Karpas-422 (cell line): ENCODE data around the gene DGLUCY. TPM values are rescaled to one million over a fixed set of nuclear protein-coding genes. Genes with fewer than 3 reads are reported as not detected.
"Not testable (repeated sequence)": the region's sequence is repeated elsewhere in the genome, so short reads cannot be mapped to it uniquely, and the experiment has no call there.

ENCODE experiments used
- DNase-seq: peaks from one replicate; pipeline ENCODE4 v3.0.0-alpha.2; 2015
- H2AFZ ChIP-seq: fragments of 200-600 bp; sonication (generic); 2 replicates; pipeline ENCODE4 v1.6.1; 2014; ENCODE audit warnings: antibody characterized with exemption, low read length, mixed read lengths
- H3K27ac ChIP-seq: fragments of 200-600 bp; sonication (generic); 2 replicates; pipeline ENCODE4 v1.5.1; 2014; ENCODE audit warnings: mild to moderate bottlenecking, low read length, moderate library complexity
- H3K27me3 ChIP-seq: fragments of 200-600 bp; sonication (generic); 2 replicates; pipeline ENCODE4 v1.6.1; 2014; ENCODE audit warnings: low read length, mixed read lengths
- H3K36me3 ChIP-seq: fragments of 200-600 bp; sonication (generic); 2 replicates; pipeline ENCODE4 v1.6.1; 2014; ENCODE audit warnings: low read length, mixed read lengths; ENCODE audit not compliant: insufficient read depth
- H3K4me1 ChIP-seq: fragments of 200-600 bp; sonication (generic); 2 replicates; pipeline ENCODE4 v1.6.1; 2014; ENCODE audit warnings: mild to moderate bottlenecking, low read length, mixed read lengths
- H3K4me2 ChIP-seq: fragments of 200-600 bp; sonication (generic); 2 replicates; pipeline ENCODE4 v1.6.1; 2014; ENCODE audit warnings: low read length, low read depth, mild to moderate bottlenecking; ENCODE audit not compliant: poor library complexity, severe bottlenecking
- H3K4me3 ChIP-seq: fragments of 200-600 bp; sonication (generic); 2 replicates; pipeline ENCODE4 v1.5.1; 2014; ENCODE audit warnings: mild to moderate bottlenecking, antibody characterized with exemption, low read length, mixed read lengths
- H3K79me2 ChIP-seq: fragments of 200-600 bp; sonication (generic); 2 replicates; pipeline ENCODE4 v1.6.1; 2014; ENCODE audit warnings: mild to moderate bottlenecking, low read length, mixed read lengths
- H3K9ac ChIP-seq: fragments of 200-600 bp; sonication (generic); 2 replicates; pipeline ENCODE4 v1.6.0; 2014; ENCODE audit warnings: low read length
- H3K9me2 ChIP-seq: fragments of 200-600 bp; sonication (generic), shearing (Covaris generic); replicated peaks from 2 replicates; pipeline ENCODE4 v1.6.0; 2014; ENCODE audit warnings: mild to moderate bottlenecking, low read length, moderate library complexity; ENCODE audit not compliant: insufficient read depth
- H3K9me3 ChIP-seq: fragments of 300-700, 200-600 bp; sonication (generic); 2 replicates; pipeline ENCODE4 v1.6.1; 2014; ENCODE audit warnings: low read length, mixed read lengths
- H4K20me1 ChIP-seq: fragments of 200-600 bp; sonication (generic); 2 replicates; pipeline ENCODE4 v1.6.1; 2014; ENCODE audit warnings: mild to moderate bottlenecking, antibody characterized with exemption, low read length, low read depth; ENCODE audit not compliant: insufficient read depth
- total RNA-seq: library from RNA; depleted of rRNA; stranded (reverse); fragments of >200 nt; shearing (Covaris generic); gene quantifications from 2 replicates; pipeline ENCODE4 v1.2.3, GENCODE V29; 2014; ENCODE audit warnings: low replicate concordance

The DGLUCY gene
- total RNA-seq, 1 experiment from 2014 or later, result 99.9 TPM

DNA sequence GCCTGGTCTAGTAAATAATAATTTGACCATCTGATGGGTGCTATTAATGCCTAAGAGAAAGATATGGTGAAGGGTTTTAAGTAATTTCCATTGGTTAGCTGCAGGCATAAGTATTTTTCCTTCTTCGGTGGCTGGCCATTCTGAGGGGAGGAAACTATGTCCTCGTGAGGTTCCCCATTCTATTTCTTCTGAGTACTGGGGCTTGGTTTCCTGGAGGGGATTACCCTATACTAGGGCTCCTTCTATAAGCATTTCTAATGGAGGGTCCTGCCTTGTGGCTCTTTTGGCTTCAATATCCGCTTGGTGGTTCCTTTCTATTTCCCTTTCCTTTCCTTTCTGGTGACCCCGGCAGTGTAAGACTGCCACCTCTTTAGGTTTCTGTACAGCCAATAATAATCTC, 112.5 kb downstream of the DGLUCY start:
- not testable (repeated sequence) for H3K9me2 ChIP-seq, H3K27me3 ChIP-seq, H3K4me1 ChIP-seq, DNase-seq, H2AFZ ChIP-seq, H3K36me3 ChIP-seq, H3K9ac ChIP-seq, H3K27ac ChIP-seq, H3K79me2 ChIP-seq, H3K9me3 ChIP-seq, H4K20me1 ChIP-seq, H3K4me3 ChIP-seq, H3K4me2 ChIP-seq

DNA sequence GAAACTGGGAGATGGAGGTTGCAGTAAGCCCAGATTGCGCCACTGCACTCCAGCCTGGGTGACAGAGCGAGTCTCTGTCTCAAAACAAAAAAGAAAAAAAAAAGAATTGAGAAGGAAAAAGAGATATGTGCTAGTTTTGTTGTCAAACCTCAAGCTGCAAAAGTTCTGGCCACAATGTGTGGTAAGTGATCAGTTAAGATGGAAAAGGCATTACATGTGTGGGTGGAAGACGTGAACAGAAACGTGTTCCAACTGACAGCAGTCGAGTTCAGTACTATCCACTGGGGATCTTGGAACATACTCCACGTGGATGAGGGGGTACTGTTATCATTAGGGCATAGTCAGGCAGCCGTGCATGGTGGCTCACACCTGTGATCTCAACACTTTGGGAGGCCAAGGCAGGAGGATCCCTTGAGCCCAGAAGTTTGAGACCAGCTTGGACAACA, 113.3 kb downstream of the DGLUCY start:
- Histone ChIP-seq H3K27me3 (no peaks in the 10 kb centered on the region), H3K9me3 (no peaks in the 10 kb centered on the region), H3K9ac (no peak overlapping the region), H3K9me2 (no peaks in the 10 kb centered on the region), H3K4me3 (no peak overlapping the region), H3K36me3 (0 out of 2 replicates have a peak, but pooled peaks cover 3% of the 10 kb centered on the region), H3K4me2 (no peak overlapping the region), H3K27ac (no peak overlapping the region), H3K4me1 (no peaks in the 10 kb centered on the region), H2AFZ (no peak overlapping the region), H3K79me2 (no peaks in the 10 kb centered on the region), H4K20me1 (no peaks in the 10 kb centered on the region)
- DNase-seq, result no peak

GRCh38 chr14:91228112-91229004, 114.5 kb downstream of the DGLUCY start:
- Histone ChIP-seq H3K27ac (no peak overlapping the region), H3K4me3 (no peak overlapping the region), H3K9ac (no peak overlapping the region), H3K9me3 (no peaks in the 10 kb centered on the region), H2AFZ (no peak overlapping the region), H4K20me1 (no peaks in the 10 kb centered on the region), H3K4me2 (no peak overlapping the region), H3K4me1 (no peaks in the 10 kb centered on the region), H3K27me3 (no peaks in the 10 kb centered on the region), H3K36me3 (0 out of 2 replicates have a peak, but pooled peaks cover 3% of the 10 kb centered on the region), H3K9me2 (no peaks in the 10 kb centered on the region), H3K79me2 (no peaks in the 10 kb centered on the region)
- no peak for DNase-seq

DNA sequence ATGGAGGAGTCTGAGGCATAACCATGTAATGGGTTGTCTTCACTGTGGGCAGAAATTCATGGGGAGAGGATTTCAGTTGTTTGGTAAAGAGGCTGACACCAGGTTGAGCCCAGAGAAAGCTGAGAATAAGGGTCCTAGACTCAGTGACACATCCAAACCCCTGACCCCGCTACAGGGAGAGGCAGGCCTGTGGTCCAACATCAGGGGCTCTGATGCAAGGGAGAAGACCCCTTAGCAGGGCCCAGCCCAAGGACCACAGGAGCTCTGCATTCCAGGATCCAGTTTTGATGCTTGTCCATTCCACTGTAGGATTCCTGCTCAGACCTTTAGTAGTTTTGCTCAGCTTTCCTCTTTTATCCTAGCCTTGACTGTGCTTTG, 115.1 kb downstream of the DGLUCY start:
- H3K9me3 ChIP-seq, result no peaks in the 10 kb centered on the region

DNA sequence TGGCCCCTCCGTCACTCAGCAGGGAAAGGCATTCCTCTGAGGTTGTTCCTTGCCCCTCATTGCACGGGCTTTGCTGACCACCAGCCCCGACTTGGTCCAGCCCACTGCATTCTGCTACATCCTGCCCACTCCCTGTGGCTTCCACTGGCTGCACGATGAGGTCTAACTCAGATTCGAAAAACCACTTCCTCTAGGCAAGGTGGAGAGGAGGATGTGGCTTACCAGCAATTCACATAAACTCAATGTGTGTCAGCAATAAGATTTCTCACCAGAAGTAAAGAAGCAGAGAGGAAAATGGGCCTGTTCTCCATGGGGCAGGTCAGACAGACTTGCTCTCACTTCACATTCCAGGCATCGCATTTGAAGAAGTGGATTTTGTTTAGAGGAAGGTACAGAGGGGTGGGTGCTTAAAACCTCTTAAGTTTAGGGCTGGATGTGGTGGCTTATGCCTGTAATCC, 115.9 kb downstream of the DGLUCY start:
- H3K79me2 ChIP-seq, result no peaks in the 10 kb centered on the region
- no peak for DNase-seq
- no peak overlapping the region for H3K4me3 ChIP-seq
- H3K9me2 ChIP-seq, result no peaks in the 10 kb centered on the region
- no peak overlapping the region for H3K4me2 ChIP-seq
- H3K36me3 ChIP-seq, result 0 out of 2 replicates have a peak, but pooled peaks cover 3% of the 10 kb centered on the region
- H3K9me3 ChIP-seq, result no peaks in the 10 kb centered on the region
- no peaks in the 10 kb centered on the region for H3K4me1 ChIP-seq
- H3K9ac ChIP-seq, result no peak overlapping the region
- H3K27me3 ChIP-seq, result no peaks in the 10 kb centered on the region
- no peak overlapping the region for H2AFZ ChIP-seq
- H4K20me1 ChIP-seq, result no peaks in the 10 kb centered on the region
- H3K27ac ChIP-seq, result no peak overlapping the region

More for the DNA sequence above, 115.1 kb downstream of the DGLUCY start:
- H3K4me2 ChIP-seq, result no peak overlapping the region
- H2AFZ ChIP-seq, result no peak overlapping the region
- H3K36me3 ChIP-seq, result 0 out of 2 replicates have a peak, but pooled peaks cover 3% of the 10 kb centered on the region
- H3K4me1 ChIP-seq, result no peaks in the 10 kb centered on the region
- no peak overlapping the region for H3K4me3 ChIP-seq
- H3K9ac ChIP-seq, result no peak overlapping the region
- DNase-seq, result no peak
- no peaks in the 10 kb centered on the region for H3K79me2 ChIP-seq
- no peaks in the 10 kb centered on the region for H4K20me1 ChIP-seq
- H3K27me3 ChIP-seq, result no peaks in the 10 kb centered on the region
- no peak overlapping the region for H3K27ac ChIP-seq
- H3K9me2 ChIP-seq, result no peaks in the 10 kb centered on the region

DNA sequence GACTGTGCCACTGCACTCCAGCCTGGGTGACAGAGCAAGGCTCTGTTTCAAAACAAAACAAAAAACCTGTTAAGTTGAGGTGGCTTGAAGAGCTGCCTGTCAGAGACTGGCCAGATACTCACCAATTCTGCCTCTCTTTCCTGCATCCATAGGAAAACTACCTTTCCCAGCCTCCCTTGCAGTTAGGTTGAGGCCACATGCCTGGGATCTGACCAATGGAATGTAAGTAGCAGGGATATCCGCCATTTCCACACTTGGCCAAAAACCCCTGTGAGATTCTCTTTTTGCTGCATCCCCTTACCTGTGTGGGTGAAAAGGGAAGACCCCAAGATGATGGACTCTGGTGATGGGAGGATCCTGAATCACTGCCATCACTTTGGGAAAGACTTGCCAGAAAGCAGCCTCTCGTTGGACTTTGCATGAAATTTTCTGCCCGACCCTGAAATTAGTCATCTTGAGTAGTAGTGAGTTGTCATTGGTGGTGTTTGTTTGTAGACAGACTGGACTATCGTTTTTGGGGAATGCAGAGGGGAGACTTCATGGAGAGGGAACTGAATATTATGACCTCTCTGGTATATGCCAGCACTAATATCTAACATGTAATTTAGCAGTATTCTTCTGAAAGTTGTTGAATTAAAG, 116.6 kb downstream of the DGLUCY start:
- Histone ChIP-seq H2AFZ (no peak overlapping the region), H3K4me2 (no peak overlapping the region), H3K4me3 (no peak overlapping the region), H3K27ac (no peak overlapping the region), H3K27me3 (no peaks in the 10 kb centered on the region), H4K20me1 (no peaks in the 10 kb centered on the region), H3K9ac (no peak overlapping the region), H3K36me3 (no peaks in the 10 kb centered on the region), H3K79me2 (no peaks in the 10 kb centered on the region), H3K4me1 (no peaks in the 10 kb centered on the region), H3K9me2 (no peaks in the 10 kb centered on the region), H3K9me3 (no peaks in the 10 kb centered on the region)
- DNase-seq, result no peak

- no peaks in the 10 kb centered on the region for H3K9me3 ChIP-seq
- H3K36me3 ChIP-seq, result no peaks in the 10 kb centered on the region
- H4K20me1 ChIP-seq, result no peaks in the 10 kb centered on the region
- no peak overlapping the region for H3K4me3 ChIP-seq
- DNase-seq, result no peak
- no peaks in the 10 kb centered on the region for H3K9me2 ChIP-seq
- H3K4me1 ChIP-seq, result no peaks in the 10 kb centered on the region
- H3K79me2 ChIP-seq, result no peaks in the 10 kb centered on the region
- H3K4me2 ChIP-seq, result no peak overlapping the region
- no peaks in the 10 kb centered on the region for H3K27me3 ChIP-seq
- no peak overlapping the region for H3K9ac ChIP-seq
- H2AFZ ChIP-seq, result no peak overlapping the region
- H3K27ac ChIP-seq, result no peak overlapping the region
Observed at GRCh38 chr14:91231446-91231845, 117.6 kb downstream of the DGLUCY start.

DNA sequence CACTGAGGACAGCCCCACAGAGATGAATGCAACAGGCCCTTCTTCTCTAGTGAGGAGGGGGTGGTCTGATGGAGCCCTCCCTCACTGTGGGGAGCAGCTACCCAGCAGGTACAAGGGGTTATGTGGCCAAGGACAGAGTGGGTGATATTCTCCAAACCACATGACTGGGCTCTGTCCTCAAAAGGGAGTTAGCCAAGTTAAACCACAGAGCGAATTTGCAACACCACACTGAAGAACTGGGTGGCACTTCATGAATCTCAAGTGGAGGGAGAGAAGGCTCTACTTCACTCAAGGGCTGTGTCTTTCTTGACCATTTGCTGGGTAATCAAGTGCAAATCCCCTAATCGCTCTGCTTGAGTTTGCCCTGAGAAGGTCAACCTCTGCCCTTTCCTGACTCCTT, 118.2 kb downstream of the DGLUCY start:
- Histone ChIP-seq H3K27ac (no peak overlapping the region), H3K4me3 (no peak overlapping the region)

More for the DNA sequence above, 118.2 kb downstream of the DGLUCY start:
- Histone ChIP-seq H3K9ac (no peak overlapping the region), H3K36me3 (no peaks in the 10 kb centered on the region), H2AFZ (no peak overlapping the region), H3K9me2 (no peaks in the 10 kb centered on the region), H4K20me1 (no peaks in the 10 kb centered on the region), H3K79me2 (no peaks in the 10 kb centered on the region), H3K4me1 (no peaks in the 10 kb centered on the region), H3K9me3 (no peaks in the 10 kb centered on the region), H3K4me2 (no peak overlapping the region), H3K27me3 (no peaks in the 10 kb centered on the region)
- DNase-seq, result no peak
